Measurements from ENCODE around the gene WWC2.

DNA sequence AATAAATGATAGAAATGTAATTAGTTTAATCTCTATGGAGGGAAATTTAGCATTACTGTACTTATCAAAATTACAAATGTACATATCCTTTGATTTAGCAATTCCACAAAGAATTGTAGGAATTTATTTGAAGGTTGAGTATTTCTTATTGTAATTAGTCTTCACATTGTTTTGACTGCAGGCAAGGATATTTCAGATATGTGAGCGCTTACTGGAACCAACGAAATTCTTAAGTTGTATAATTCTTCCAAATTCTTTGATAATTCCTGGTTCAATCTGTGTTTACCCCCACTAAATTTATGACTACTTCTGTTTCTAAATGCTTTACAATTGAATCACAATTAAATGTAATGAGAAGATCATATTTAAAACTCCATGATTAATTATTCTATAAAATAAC lies 26.9 kb upstream of the WWC2 start:
- TF ChIP-seq, protein P1, sequence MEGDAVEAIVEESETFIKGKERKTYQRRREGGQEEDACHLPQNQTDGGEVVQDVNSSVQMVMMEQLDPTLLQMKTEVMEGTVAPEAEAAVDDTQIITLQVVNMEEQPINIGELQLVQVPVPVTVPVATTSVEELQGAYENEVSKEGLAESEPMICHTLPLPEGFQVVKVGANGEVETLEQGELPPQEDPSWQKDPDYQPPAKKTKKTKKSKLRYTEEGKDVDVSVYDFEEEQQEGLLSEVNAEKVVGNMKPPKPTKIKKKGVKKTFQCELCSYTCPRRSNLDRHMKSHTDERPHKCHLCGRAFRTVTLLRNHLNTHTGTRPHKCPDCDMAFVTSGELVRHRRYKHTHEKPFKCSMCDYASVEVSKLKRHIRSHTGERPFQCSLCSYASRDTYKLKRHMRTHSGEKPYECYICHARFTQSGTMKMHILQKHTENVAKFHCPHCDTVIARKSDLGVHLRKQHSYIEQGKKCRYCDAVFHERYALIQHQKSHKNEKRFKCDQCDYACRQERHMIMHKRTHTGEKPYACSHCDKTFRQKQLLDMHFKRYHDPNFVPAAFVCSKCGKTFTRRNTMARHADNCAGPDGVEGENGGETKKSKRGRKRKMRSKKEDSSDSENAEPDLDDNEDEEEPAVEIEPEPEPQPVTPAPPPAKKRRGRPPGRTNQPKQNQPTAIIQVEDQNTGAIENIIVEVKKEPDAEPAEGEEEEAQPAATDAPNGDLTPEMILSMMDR (IDR thresholded peaks at IDR 0.05; ENCODE audit: extremely low read depth in 1 of 2, insufficient read depth in 1 of 2, low read depth in 1 of 2, low read length in 2 of 2) = no peak
- no peak for TF ChIP-seq POLR2A (IDR thresholded peaks at IDR 0.05; ENCODE audit: low read depth, low read length)
- TF ChIP-seq POLR2AphosphoS5 (IDR thresholded peaks at IDR 0.05; ENCODE audit: insufficient read depth, low read depth, low read length) = no peak
- no peak for TF ChIP-seq EZH2 (IDR thresholded peaks at IDR 0.05; ENCODE audit: borderline replicate concordance, low read depth, low read length, severe bottlenecking)
- no peak for TF ChIP-seq MYC (IDR thresholded peaks at IDR 0.05; ENCODE audit: low read depth, low read length)

Data from endothelial cell of umbilical vein (primary cell).